Mucosa of descending colon (tissue), 3 donors: Measurements from ENCODE around the gene KCNS3. TPM values are rescaled to one million over a fixed set of nuclear protein-coding genes. Genes with fewer than 3 reads are reported as not detected.

ENCODE experiments used
- ATAC-seq: fragments of 200-7000 bp; cut with Tn5 transposase; one replicate; pipeline ENCODE4 v1.9.1; 2020; ENCODE audit warnings: mild to moderate bottlenecking, moderate library complexity
- DNase-seq, 3 donors: peaks; one replicate each; pipeline ENCODE4 v3.0.0-alpha.2; 2020
- H3K36me3 ChIP-seq: fragments of 200-600 bp; one replicate; pipeline ENCODE4 v1.8.0; 2021; ENCODE audit warnings: low read depth, mild to moderate bottlenecking
- H3K4me1 ChIP-seq: fragments of 200-600 bp; one replicate; pipeline ENCODE4 v1.8.0; 2021; ENCODE audit warnings: low read depth, mild to moderate bottlenecking
- H3K4me3 ChIP-seq: fragments of 200-600 bp; one replicate; pipeline ENCODE4 v1.8.0; 2021; ENCODE audit warnings: mild to moderate bottlenecking
- H3K9me3 ChIP-seq: fragments of 200-600 bp; one replicate; pipeline ENCODE4 v1.8.0; 2021; ENCODE audit warnings: mild to moderate bottlenecking
- CTCF ChIP-seq: fragments of 200-600 bp; IDR thresholded peaks from one replicate; pipeline ENCODE4 v1.8.0; 2022; ENCODE audit warnings: antibody characterized with exemption, mild to moderate bottlenecking
- intact Hi-C, 2 donors: fragments of 100-400 bp; cut with DNase I in 1 of 2; cut with micrococcal nuclease in 1 of 2; formaldehyde crosslinking; loops; one replicate each; pipeline versions ENCODE4 v1.11.0 to v1.11.1; 2022; cut with DNase I, micrococcal nuclease
- total RNA-seq, 3 donors: library from RNA; stranded (reverse); fragmentation: NEBNext Ultra II Directional in 2 of 3; extraction: Animal tissue kit (Norgen Biotek cat#: 25700) in 2 of 3; gene quantifications; one replicate each; pipeline versions ENCODE4 v1.2.1 to v1.2.4, GENCODE V29; 2021 to 2023
- donor health status: DM: no; HTN: no; CAD: no; lungs with moderate emphysema.
- donor health status: DM: no; HTN: no; CAD: no.
- donor health status: DM: no; HTN: yes; CAD: no.

Gene KCNS3
- total RNA-seq, 3 donors from 2014 or later = 4.9 to 21.6 (median 16.8) TPM

DNA sequence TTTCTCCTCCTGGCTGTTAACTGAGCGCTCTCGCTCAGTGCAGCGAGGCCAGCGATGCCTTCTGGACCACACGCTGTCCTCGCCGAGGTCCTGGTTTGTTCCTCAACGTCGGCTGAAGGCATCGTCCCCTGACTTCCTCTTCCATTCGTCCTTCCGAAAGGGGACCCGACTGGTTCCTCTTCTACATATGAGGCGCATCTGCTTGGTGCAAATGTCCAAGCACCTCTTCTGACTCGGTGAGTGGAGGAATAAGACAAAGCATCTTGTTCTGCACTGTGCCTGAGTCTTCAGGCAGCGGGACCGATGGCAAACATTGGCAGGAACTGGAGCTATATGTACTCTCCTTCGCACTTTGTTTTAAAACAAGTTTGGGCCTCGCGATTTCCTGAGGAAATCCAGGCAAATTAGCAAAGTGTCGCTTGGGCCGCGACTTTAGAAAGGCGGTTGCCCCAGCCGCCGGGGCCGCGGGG, 621 bp upstream of the KCNS3 start:
- intact Hi-C loops = no loop called here
- no peak for TF ChIP-seq CTCF
- H3K36me3 ChIP-seq = no peaks in the 10 kb centered on the region
- peak in 2 of 3 donors; percentile 23 to 34 for DNase-seq
- H3K9me3 ChIP-seq = no peaks in the 10 kb centered on the region
- no peak overlapping the region for H3K4me3 ChIP-seq
- H3K4me1 ChIP-seq = peaks cover 8% of the 10 kb centered on the region
- no peak for ATAC-seq

DNA sequence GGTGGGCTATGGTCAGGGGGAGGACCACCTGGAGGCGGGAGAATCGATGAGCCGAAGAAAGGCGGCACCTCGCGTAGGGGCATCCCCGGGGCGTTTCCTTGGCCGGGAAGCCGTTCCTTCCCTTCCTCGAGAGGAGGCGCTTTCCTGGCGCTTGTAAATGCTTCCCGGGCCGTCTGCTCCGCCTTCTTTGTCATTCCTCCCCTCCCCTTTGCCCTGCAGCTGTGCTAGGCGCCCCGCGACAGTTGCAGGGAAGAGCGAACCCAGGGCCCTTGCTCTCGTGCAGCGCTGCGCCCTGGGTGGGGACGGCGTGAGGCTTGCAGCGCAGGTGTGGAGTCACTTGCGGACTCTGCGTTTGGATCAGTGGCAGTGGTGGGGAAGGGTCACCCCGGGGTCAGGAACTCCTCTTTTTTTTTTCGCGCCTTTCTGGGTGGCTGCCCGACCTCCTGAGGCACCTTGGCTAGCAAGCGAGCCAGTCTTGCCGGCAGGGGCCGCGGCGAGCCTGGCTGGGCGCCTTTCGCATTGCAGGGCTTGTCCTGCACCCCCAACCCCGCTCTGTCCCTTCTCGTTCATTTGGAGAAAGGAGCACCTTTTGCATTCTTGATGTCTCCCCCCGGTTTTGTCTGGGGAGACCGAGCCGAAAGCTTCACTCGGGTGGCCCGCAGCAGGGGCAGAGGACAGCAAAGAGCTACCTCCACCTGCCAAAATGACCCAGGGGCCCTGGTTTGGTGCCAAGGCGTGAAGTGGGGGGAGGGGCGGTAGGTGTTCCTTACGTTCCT, 858 bp downstream of the KCNS3 start:
- TF ChIP-seq CTCF = no peak
- H3K4me1 ChIP-seq = peaks cover 8% of the 10 kb centered on the region
- ATAC-seq (peak; percentile 92), DNase-seq (peak; percentile 83 to 89 (median 88))
- intact Hi-C loops = no loop called here
- peak overlapping the region; percentile 54 for H3K4me3 ChIP-seq
- H3K9me3 ChIP-seq = no peaks in the 10 kb centered on the region
- no peaks in the 10 kb centered on the region for H3K36me3 ChIP-seq

- DNase-seq (no peak), ATAC-seq (peak; percentile 2)
These were observed 1.4 kb downstream of the KCNS3 start for GRCh38 chr2:17879913-17880274.

DNA sequence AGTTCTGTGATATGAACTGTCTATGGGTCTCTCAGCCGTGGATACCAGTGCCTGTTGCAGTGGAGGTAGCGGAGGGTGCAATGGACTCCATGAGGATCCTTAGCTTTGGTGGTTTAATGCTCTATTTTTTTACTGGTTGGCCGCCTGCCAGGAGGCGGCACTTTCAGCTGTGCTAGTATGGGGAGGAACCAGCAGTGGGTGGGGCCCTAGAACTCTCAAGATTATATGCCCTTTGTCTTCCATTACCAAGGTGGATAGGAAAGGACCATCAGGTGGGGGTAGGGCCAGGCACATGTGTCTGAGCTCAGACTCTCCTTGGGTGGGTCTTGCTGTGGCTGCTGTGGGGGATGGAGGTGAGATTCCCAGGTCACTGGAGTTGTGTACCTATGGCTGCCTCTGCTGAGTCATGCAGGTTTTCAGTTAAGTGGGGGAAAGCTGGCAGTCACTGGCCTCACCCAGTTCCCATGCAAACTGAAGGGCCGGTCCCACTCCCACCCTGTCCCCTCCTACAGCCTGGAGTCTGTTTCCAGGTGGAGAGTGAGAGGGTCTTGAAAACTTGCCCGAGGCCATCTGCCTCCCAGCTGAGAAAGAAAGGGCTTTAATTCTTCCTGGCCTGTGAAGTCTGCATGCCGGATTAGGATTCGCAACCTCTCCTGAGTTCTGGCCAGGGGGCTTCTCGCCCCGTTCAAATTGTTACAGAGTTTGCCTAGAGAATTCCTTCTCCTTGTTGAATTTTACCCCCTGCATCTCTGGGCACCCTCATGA, 14.5 kb downstream of the KCNS3 start:
- TF ChIP-seq CTCF = no peak
- Histone ChIP-seq H3K4me1 (no peaks in the 10 kb centered on the region), H3K9me3 (no peaks in the 10 kb centered on the region), H3K4me3 (no peak overlapping the region), H3K36me3 (no peaks in the 10 kb centered on the region)
- intact Hi-C loops = no loop called here
- peak; percentile 73 for ATAC-seq
- peak in 2 of 3 donors; percentile 24 to 47 for DNase-seq

More at GRCh38 chr2:17879913-17880274, 1.4 kb downstream of the KCNS3 start:
- Histone ChIP-seq H3K4me3 (peak overlapping the region; percentile 54), H3K36me3 (no peaks in the 10 kb centered on the region), H3K4me1 (peaks cover 8% of the 10 kb centered on the region), H3K9me3 (no peaks in the 10 kb centered on the region)
- no peak for TF ChIP-seq CTCF
- intact Hi-C loops = no loop called here

DNA sequence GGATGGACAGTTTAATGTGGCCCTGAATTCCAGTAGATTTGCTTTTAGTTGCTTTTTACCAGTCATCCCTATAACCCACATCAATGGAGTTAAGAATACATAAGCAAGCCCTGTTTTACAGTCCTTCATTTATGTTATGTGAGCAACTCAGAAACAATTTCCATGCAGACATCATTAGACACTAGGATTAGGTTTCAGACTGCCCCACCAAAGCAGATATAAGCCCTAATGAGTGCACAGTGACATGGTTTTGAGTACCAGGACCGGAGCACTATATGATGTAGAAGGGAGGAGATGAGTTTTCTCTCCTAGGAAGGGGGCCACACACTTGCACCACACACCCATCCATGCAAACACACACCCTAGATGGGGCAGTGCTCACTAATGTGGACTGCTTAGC, 15.5 kb downstream of the KCNS3 start:
- no peak for ATAC-seq
- H3K36me3 ChIP-seq = no peaks in the 10 kb centered on the region
- H3K4me1 ChIP-seq = no peaks in the 10 kb centered on the region
- no peak for TF ChIP-seq CTCF
- no peak overlapping the region for H3K4me3 ChIP-seq
- no peaks in the 10 kb centered on the region for H3K9me3 ChIP-seq
- no peak for DNase-seq
- intact Hi-C loops = no loop called here
